GM12873 (cell line): ENCODE measurements around the gene LIME1.

ENCODE experiments used
- CTCF ChIP-seq: IDR thresholded peaks from 2 replicates; pipeline ENCODE4 v1.5.1; 2012; ENCODE audit warnings: low read depth, mild to moderate bottlenecking, moderate library complexity, low read length, control low read depth; ENCODE audit not compliant: insufficient read depth; ENCODE audit errors: missing control alignments

LIME1 gene

GRCh38 chr20:63736893-63737694, 630 bp downstream of the LIME1 start:
- peak; percentile 10 for TF ChIP-seq CTCF

GRCh38 chr20:63737695-63737944, 1.2 kb downstream of the LIME1 start:
- TF ChIP-seq CTCF = no peak

GRCh38 chr20:63737945-63738686, 1.7 kb downstream of the LIME1 start:
- peak; percentile 10 for TF ChIP-seq CTCF

- TF ChIP-seq CTCF = no peak
These were observed 2.2 kb downstream of the LIME1 start for GRCh38 chr20:63738687-63739129.

- TF ChIP-seq CTCF = no peak
These were observed 2.9 kb downstream of the LIME1 start, which contains the start of gene SLC2A4RG for GRCh38 chr20:63739130-63740069. Gene SLC2A4RG, plus strand, starts transcription at chr20:63739776. Its CDS starts 137 bp downstream, at chr20:63739913.

- no peak for TF ChIP-seq CTCF
These were observed 3.7 kb downstream of the LIME1 start for GRCh38 chr20:63740070-63740626.
